PC-9 (cell line): Measurements from ENCODE around the gene C1orf74. TPM values are rescaled to one million over a fixed set of nuclear protein-coding genes. Genes with fewer than 3 reads are reported as not detected.

Source experiments
- BruUV-seq: library from RNA; stranded (reverse); fragments of 400-500 nt; replicated peaks from 2 replicates; lab custom pipeline; 2021; lab: Mats Ljungman, UMichigan
- CTCF ChIA-PET: fragments of 300-600 bp; sonication (Branson Sonifier 250); formaldehyde crosslinking; loops from one replicate; lab custom pipeline; 2022; ENCODE audit warnings: antibody characterized with exemption; lab: Charles Lee
- POLR2A ChIA-PET: fragments of 300-600 bp; sonication (Branson Sonifier 250); formaldehyde crosslinking; loops from one replicate; lab custom pipeline; 2022; ENCODE audit warnings: antibody characterized with exemption; ENCODE audit not compliant: unreplicated experiment; lab: Charles Lee
- DNase-seq, 2 experiments: peaks; one replicate each; pipeline versions ENCODE4 v3.0.0 to v3.0.0-alpha.2; 2015 to 2022; ENCODE audit warnings: mixed read lengths in 1 of 2
- H2AFZ ChIP-seq: fragments of 200-600 bp; sonication (generic); 2 replicates; pipeline ENCODE4 v1.8.1; 2017; ENCODE audit warnings: antibody characterized with exemption
- H3F3A ChIP-seq: fragments of 200-600 bp; sonication (generic); 2 replicates; pipeline ENCODE4 v1.8.1; 2017; ENCODE audit warnings: antibody characterized with exemption, mild to moderate bottlenecking, low read depth; ENCODE audit not compliant: insufficient read depth
- H3K27ac ChIP-seq: fragments of 200-600 bp; sonication (generic); 2 replicates; pipeline ENCODE4 v1.6.1; 2016; ENCODE audit warnings: mixed run types
- H3K27me3 ChIP-seq: fragments of 200-600 bp; sonication (generic); 2 replicates; pipeline ENCODE4 v1.6.1; 2016; ENCODE audit warnings: low read depth, mixed run types; ENCODE audit not compliant: insufficient read depth
- H3K36me3 ChIP-seq: fragments of 200-600 bp; sonication (generic); 2 replicates; pipeline ENCODE4 v1.6.1; 2016; ENCODE audit warnings: low read depth, mixed run types
- H3K4me1 ChIP-seq: fragments of 200-600 bp; sonication (generic); replicated peaks from 2 replicates; pipeline ENCODE4 v1.6.1; 2016; ENCODE audit warnings: mixed run types; ENCODE audit not compliant: insufficient read depth
- H3K4me2 ChIP-seq: fragments of 200-600 bp; sonication (generic); 2 replicates; pipeline ENCODE4 v1.6.1; 2017; ENCODE audit warnings: mixed run types
- H3K4me3 ChIP-seq: fragments of 200-600 bp; sonication (generic); 2 replicates; pipeline ENCODE4 v1.6.1; 2016; ENCODE audit warnings: mixed run types
- H3K79me2 ChIP-seq: fragments of 200-600 bp; sonication (generic); 2 replicates; pipeline ENCODE4 v1.6.1; 2017; ENCODE audit warnings: low read depth, mixed run types
- H3K9me2 ChIP-seq: fragments of 200-600 bp; sonication (generic); 2 replicates; pipeline ENCODE4 v1.8.1; 2017; ENCODE audit warnings: mild to moderate bottlenecking; ENCODE audit not compliant: insufficient read depth
- H3K9me3 ChIP-seq: fragments of 200-600 bp; sonication (generic); 2 replicates; pipeline ENCODE4 v1.8.1; 2016; ENCODE audit warnings: low read depth; ENCODE audit not compliant: insufficient read depth
- H4K20me1 ChIP-seq: fragments of 200-600 bp; sonication (generic); 2 replicates; pipeline ENCODE4 v1.8.1; 2017; ENCODE audit not compliant: insufficient read depth
- CTCF ChIP-seq: fragments of 200-600 bp; sonication (generic); conservative IDR thresholded peaks from 2 replicates; pipeline ENCODE4 v1.6.1; 2017; ENCODE audit warnings: mixed run types, antibody characterized with exemption, mild to moderate bottlenecking, moderate library complexity
- EZH2 ChIP-seq: fragments of 200-600 bp; sonication (generic); IDR thresholded peaks from 2 replicates; pipeline ENCODE4 v1.8.0; 2017; ENCODE audit warnings: antibody characterized with exemption, low read depth
- intact Hi-C: fragments of 100-400 bp; cut with micrococcal nuclease; formaldehyde crosslinking; loops from one replicate; pipeline ENCODE4 v1.10.0; 2022; ENCODE audit not compliant: unreplicated experiment
- total RNA-seq: library from RNA; stranded (reverse); gene quantifications from 2 replicates; pipeline ENCODE4 v1.2.3, GENCODE V29; 2021

C1orf74 gene
- total RNA-seq, 1 experiment from 2014 or later, result 5.0 TPM

DNA sequence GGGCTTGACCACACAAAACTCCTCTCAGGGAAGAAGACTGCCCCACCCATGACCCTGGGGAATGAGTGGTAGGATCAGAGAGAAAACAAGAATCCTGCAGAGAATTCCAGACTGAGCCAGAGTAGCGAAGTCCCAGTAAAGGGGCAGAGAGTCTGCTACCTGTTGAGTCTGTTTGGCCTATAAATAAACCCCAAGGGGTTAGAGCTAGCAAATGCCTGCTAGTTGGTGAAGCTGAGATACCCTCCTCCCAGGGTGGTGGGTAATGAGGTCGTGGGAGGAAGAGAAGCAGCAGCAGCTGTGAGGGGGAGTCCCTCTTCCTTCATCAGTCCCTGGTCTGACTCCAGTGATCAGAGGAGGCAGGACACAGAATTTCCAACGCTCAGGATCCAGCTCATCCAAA is 26.0 kb downstream of the C1orf74 start:
- Histone ChIP-seq H3K79me2 (no peaks in the 10 kb centered on the region), H3K27me3 (peaks cover 5% of the 10 kb centered on the region; the same call in 1 of the 2 replicates), H3K9me2 (0 out of 2 replicates have a peak, but pooled peaks cover 7% of the 10 kb centered on the region), H4K20me1 (no peaks in the 10 kb centered on the region), H3K9me3 (no peaks in the 10 kb centered on the region), H3K4me2 (no peak overlapping the region), H3K4me1 (no peaks in the 10 kb centered on the region), H2AFZ (no peak overlapping the region), H3K36me3 (no peaks in the 10 kb centered on the region), H3K4me3 (no peak overlapping the region), H3K27ac (no peak overlapping the region), H3F3A (no peaks in the 10 kb centered on the region)
- CTCF ChIA-PET, result no interaction called here
- no peak for TF ChIP-seq EZH2
- TF ChIP-seq CTCF, result no peak
- POLR2A ChIA-PET, result no interaction called here
- DNase-seq, result no peak
- intact Hi-C loops, result no loop called here
- no TSS peak for BruUV-seq

GRCh38 chr1:209756615-209757445 is 27.5 kb downstream of the C1orf74 start:
- intact Hi-C loops, result no loop called here
- no peaks in the 10 kb centered on the region for H3K9me3 ChIP-seq
- H4K20me1 ChIP-seq, result no peaks in the 10 kb centered on the region
- no peak overlapping the region for H2AFZ ChIP-seq
- TF ChIP-seq EZH2, result no peak
- TF ChIP-seq CTCF, result no peak
- no peaks in the 10 kb centered on the region for H3K79me2 ChIP-seq
- 0 out of 2 replicates have a peak, but pooled peaks cover 7% of the 10 kb centered on the region for H3K9me2 ChIP-seq
- POLR2A ChIA-PET, result no interaction called here
- DNase-seq, result no peak
- peaks cover 5% of the 10 kb centered on the region; the same call in 1 of the 2 replicates for H3K27me3 ChIP-seq
- no peak overlapping the region for H3K4me2 ChIP-seq
- H3K4me1 ChIP-seq, result no peaks in the 10 kb centered on the region
- H3K4me3 ChIP-seq, result no peak overlapping the region
- H3F3A ChIP-seq, result no peaks in the 10 kb centered on the region
- BruUV-seq, result no TSS peak
- no peaks in the 10 kb centered on the region for H3K36me3 ChIP-seq
- no peak overlapping the region for H3K27ac ChIP-seq
- CTCF ChIA-PET, result no interaction called here

DNA sequence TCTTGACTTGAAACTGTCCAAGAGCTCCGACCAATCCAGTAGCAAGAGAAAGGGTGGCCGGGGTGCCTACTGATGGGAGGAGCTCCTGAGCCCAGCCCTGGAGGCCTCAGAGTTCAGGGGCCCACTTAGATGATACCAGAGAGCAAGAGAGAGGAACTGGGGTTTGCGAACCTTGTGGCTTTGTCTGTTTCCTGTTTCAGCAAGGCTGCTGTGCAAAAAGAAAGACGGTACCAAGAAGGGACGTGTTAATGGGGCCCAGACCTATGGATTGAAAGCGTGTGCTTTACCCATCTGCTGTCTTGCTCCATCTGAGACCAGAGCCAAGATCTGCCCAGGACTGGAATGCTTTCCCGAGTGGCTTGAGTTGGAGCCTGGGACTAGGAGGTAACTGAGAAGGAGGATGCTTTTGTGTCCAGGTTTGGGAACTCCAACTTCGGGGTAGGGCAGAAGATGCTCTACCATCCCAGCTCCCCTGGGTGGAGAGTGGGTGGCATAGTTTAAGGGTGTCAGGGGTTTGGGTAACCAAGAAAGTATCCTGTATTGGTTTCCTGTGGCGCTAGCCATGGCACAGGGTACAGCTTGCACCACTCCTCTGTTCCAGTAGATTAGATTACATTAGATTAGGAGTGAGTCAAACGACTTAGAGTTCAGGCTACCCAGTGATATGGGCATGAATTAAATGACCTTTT is 28.3 kb downstream of the C1orf74 start, which contains the start of gene TRAF3IP3:
TSS of gene TRAF3IP3 (plus strand) at position 128 of the 689 bp plus-strand sequence. CDS start 3,987 bp downstream, outside the sequence.
- POLR2A ChIA-PET, result no interaction called here
- Histone ChIP-seq H2AFZ (no peak within 1 kb of the TSS), H3F3A (no peaks in the 10 kb centered on the region), H4K20me1 (no peaks in the 10 kb centered on the region), H3K4me1 (no peaks in the 10 kb centered on the region), H3K27me3 (peaks cover 5% of the 10 kb centered on the region; the same call in 1 of the 2 replicates), H3K79me2 (no peaks in the 10 kb centered on the region), H3K36me3 (no peaks in the 10 kb centered on the region), H3K9me3 (no peaks in the 10 kb centered on the region), H3K9me2 (0 out of 2 replicates have a peak, but pooled peaks cover 7% of the 10 kb centered on the region), H3K27ac (no peak within 1 kb of the TSS), H3K4me3 (no peak within 1 kb of the TSS), H3K4me2 (no peak within 1 kb of the TSS)
- CTCF ChIA-PET, result no interaction called here
- intact Hi-C loops, result no loop called here
- TF ChIP-seq EZH2, result no peak
- no peak for TF ChIP-seq CTCF
- DNase-seq, result no peak
- no TSS peak for BruUV-seq
